Stimulated activated CD8-positive, alpha-beta memory T cell treated with anti-CD3 and anti-CD28 coated beads, Interleukin-7, amount 100 ng/mL, for 4 hours (primary cell): Measurements from ENCODE around the gene ETNK2.

Experiments used
- DNase-seq, 2 donors: peaks; one replicate each; pipeline ENCODE4 v3.0.0-alpha.2; 2020; ENCODE audit warnings: low read depth in 2 of 2

The ETNK2 gene

DNA sequence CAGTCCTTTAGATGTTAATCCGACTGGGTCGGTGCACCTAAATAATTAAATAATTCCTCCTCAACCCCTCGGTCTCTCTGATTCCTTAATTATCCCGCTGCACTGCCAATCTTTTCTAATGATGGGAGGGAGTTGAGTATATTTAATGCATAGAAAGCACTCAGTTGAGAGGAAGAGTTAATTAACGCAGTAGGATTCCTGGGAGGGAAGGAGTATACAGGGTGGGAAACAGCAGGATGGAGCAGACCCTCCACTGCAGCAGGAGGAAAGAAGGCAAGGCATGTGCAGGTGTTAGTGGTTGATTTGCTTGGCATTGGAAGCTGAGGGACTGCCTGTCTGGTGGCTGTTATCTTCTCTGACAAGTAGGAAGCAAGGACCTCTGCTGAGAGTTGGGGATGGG, 24.2 kb upstream of the ETNK2 start:
- DNase-seq = no peak

DNA sequence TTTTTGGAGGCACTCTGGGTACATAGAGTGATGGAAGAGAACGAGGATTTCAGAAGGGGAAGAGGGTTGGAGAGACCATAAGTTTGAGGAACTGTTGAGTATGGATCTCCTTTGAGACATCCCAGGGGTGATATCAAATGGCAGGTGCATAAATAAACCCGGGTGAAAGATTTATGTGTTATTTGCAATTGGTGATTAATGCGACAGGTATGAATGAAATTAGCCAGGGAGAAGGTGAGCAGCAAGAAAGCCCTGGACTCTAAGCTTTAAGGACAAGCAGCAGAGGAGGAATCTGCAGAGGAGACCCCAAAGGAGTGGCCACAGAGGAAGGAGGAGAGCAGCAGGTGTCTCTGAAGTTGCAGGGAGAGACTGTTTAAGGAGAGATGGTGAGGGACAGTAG, 23.1 kb upstream of the ETNK2 start:
- DNase-seq = no peak

DNA sequence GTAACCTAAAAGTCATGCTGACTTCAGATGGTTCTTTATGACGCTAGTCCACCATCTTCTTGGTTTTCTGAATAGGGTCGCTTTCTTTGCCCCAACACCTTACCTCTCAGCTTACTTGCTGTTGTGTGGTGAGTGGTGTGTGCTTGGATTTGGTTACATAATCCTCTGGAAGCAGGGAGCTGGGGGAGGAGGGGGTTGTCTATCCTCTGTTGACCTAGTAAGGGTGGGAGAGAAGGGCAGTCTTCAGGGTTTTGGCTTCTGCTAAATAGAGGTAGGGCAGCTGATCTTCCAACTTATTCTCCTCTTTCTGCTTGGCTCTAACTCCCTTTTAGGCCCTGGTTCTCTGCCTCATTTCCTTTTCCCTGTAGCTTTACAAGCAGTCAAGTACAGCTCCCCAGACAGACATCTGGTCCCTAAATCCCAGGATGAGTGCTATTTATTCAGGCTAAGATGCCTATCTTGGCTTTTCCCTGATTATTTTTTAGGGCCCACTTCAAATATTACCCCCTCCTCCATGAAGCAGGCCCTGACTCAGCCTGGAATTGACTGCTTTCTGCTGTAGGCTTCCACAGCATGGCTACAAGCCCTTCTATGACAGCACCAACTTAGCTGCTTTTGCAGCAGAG, 20.7 kb upstream of the ETNK2 start:
- no peak for DNase-seq

DNA sequence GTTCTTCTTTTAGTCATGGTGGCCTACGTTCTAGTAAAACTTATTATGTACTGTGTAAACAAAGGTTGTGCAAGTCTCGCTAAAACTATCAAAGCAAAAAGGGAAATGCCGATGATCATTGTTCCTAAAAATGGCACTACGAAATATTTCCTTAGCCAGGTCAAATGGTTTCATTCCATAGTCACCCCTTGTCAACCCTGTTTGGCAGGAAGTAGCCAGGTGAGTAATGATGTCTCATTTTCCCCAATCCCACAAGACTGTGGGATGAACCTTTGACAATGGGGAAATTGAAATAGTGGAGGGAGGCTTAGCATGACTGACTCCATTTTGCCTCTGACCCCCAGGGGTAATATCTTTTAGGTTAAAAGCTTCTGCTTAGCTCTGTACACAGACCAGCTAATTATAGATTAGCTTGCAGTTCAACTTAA, 19.9 kb upstream of the ETNK2 start:
- no peak for DNase-seq

DNA sequence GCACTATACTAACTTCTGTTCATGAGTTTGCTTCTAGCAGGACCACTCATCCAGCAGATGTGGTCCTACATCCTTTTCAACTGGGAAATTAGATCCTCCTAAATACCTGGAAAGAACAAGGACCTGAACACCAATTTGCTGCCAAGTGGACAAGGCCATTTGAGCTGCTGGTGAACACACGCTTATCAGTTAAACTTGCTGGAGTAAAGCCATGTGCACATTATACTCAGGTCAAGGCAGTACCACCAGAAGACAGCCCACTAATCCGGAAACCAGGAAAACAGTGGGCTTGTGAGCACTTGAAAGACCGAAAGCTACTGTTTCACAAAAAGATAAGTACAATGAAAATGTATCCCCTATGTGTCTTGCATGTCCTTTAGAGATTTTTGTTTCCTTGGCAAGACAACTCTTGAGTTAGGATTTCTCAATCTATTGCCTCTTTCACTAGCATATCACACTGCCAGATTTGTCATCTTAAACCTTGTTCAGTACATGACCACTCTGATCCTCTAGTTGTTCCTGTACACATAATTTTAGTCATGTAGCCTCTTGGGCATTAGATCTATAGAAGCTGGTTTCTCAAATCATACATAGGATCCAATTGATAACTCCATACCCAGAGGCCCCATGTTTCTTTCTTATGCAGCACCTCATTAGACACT, 18.8 kb upstream of the ETNK2 start:
- no peak for DNase-seq

DNA sequence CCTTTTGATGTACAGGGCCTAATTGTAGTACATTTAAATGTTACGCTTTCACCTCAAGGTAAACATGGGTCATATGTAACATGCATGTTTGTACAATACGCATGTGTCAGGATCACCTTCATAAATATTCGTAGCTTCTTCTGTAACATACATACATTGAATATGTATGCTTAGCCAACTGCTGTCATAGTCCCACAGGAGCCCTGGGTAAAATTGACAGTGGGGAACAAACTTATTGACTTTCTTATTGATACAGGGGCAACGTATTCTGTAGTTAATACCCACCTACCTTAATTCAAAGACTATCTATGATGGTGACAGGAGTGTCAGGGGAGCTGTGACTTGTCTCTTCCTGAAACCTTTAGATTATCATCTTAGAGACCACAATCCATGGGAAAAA, 18.0 kb upstream of the ETNK2 start:
- no peak for DNase-seq

DNA sequence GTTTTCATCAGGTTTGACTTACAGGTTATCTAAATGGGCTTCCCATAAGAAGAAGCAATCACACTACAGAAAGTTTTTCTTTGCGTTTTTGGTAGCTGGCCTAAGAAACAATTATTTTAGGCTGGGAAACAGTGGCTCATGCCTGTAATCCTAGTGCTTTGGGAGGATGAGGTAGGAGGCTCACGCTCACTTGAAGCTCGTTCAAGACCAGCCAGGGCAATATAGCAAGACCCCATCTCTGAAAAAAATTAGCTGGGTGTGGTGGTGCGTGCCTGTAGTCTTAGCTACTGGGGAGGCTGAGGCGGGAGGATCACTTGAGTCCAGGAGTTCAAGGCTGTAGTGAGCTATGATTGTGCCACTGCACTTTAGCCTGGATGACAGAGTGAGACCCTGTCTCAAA, 15.9 kb upstream of the ETNK2 start:
- no peak for DNase-seq

DNA sequence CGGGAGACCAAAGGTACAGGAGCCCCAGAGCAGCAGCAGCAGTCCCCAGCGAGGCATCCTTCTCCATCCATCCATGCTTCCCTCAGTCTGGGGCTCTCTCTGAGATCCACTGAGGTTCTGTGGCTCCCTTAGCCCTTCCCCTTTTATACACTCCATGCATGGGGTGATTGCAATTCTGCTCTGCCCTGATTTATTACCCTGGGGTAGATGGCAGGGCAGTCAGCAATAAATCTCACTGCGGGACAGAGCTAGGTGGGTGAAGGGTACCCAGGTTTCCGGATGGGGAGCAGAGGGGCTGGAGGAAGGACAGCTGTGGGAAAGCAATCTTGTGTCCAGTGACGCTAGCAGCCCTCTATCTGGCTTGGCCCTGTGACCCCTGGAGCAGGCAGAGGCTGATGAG, 14.4 kb upstream of the ETNK2 start, which contains the start of gene REN:
TSS of gene REN (minus strand) at position 119 of the 400 bp plus-strand sequence. CDS start at position 75, 44 bp downstream.
- no peak for DNase-seq

DNA sequence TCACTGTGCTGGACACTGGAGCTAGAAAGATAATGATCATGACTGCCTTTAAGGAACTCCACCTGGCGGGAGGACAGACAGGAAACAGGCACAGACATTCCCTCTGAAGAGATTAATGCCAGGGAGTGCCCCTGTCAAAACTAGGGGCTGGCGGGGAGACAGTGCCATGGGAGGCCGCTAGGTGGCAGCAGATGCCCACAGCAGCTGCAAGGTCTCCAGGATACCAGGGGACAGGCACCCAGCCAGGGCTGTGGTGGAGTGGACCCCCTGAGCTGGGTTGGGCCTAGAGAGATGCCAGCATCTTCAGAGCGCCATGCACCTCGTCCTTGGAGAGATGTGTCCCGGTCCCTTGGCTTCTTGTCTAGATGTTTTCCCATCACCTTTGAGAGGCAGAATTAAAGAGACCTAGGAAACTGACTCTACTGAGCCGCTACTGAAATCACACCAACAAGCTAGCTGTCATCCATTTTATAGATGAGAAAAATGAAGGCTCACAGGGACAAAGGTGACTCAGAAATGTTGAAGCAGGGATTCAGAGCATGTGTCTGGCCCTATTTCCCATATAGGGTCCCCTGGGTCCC, 10.7 kb upstream of the ETNK2 start:
- peak; percentile 53 to 64 for DNase-seq

DNA sequence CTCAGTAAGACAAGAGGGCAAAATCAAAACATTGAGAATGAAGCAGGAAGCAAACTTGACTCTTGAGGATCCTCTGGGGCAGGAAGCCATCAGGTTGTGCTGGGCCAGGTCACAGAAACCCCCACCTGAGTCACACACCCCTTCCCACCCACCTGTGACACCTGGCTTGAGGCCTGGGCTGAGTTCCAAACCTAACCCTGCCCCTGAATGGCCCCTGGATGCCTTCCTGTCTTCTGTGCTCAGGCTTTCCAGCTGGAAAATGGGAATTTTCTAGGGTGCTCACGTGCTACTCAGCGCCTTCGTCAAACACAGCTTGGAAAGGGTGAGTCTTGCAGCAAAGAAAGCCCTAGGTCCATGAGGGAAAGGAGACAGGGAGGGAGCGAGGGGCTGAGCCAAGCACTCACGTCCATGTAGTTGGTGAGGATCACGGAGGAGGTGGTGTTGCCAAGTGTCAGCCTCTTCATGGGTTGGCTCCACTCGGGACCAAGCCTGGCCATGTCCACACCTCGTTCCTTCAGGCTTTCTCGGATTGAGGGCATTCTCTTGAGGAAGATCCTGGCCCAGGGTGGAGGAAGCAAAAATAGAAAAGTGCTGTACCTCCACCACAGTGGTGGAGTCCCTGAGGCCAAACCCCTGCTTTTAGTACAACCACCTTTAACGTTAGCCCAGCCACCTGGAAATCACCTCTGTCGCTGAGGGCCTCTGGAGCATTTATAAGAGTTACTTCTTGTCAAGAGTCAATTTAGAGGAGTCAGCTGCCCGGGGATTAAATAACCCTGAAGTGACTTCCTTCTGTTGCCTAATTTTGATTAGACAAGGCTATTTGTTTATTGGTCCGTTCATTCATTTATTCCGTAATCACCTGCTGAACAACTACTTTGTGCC, 10.0 kb upstream of the ETNK2 start:
- no peak for DNase-seq

DNA sequence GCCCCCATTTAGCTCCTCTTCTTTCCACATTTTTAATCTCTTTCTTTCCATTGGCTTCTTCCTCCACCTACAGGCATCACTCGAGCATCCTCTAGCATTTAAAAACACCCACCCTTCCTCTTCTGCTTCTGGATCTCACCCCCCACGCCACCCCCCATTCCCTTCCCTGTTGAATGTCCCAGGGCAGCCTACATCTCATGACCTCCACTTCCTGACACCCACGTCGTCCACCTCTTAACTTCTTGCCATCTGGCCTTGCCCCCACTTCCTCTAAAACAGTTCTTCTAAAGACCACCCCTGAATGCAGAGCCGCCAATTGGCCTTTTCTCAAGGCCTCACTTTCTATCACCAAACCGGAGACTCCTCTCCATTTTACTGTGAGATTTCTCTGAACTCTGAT, 6.1 kb upstream of the ETNK2 start:
- no peak for DNase-seq

DNA sequence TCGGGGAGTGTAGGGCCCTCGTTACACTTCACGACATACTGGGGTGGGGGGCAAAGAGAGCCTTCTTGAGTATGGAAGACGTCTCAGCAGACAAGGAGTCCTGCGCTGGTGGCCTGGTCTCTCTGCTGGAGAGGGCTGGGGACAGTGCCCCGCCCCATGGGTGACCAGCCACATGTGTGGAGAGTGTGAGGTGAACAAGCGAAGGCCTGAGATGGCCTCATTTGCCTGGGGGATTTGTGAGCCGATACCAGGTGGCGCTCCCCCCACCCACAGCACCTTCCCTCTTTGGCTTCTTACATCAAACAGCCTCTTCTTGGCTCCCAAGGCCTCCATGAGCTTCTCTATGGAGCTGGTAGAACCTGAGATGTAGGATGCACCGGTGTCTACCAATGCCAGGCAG, 4.0 kb upstream of the ETNK2 start:
- DNase-seq = no peak

DNA sequence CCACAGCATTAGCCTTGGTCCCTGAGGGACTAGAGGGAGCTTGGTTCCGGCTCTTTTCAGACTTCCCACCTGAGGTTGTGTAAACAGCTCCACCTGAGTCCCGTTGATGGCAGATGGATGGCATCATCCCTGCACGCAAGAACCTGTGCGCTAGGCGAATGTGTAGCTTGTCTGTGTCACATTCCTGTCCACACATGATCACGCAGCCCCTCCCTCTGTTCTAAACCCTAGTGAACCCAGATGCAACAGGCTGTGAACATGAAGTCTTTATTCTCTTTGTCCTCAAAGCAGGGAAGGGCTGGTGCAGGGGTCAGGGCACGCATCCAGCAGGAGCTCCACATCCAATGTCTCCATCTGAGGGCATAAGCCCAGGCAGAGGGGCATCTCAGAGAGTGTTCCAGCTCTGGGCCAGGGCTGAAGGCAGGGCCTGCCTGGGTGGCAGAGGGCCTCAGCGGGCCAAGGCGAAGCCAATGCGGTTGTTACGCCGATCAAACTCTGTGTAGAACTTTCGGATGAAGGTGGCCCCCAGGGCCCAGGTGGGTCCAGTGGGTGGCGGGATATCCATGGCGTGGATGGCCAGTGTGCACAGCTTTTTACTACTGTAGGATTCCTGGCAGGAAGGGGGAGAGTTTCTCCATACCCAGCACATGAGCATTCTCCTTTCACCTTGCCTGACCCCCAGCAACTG, 2.9 kb upstream of the ETNK2 start:
- no peak for DNase-seq

DNA sequence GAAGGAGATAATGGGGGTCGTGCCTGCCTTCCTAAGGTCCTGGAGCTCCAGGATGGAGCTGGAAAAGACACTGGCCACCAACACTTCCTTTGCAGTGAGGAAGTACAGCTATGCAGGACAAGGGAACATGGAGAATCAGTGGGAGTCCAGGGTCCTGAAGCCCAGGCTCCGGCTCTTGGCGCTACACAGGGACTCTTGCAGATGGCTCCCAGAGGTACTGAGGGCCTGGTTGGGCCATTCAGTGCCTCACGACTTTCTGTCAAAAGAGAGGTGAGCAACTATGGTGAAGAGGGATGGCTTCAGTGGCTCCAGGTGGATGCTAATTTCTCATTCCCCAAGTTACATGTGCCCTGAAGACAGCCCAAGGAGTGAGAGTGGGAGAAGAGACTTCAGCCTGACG, 1.8 kb upstream of the ETNK2 start:
- no peak for DNase-seq

DNA sequence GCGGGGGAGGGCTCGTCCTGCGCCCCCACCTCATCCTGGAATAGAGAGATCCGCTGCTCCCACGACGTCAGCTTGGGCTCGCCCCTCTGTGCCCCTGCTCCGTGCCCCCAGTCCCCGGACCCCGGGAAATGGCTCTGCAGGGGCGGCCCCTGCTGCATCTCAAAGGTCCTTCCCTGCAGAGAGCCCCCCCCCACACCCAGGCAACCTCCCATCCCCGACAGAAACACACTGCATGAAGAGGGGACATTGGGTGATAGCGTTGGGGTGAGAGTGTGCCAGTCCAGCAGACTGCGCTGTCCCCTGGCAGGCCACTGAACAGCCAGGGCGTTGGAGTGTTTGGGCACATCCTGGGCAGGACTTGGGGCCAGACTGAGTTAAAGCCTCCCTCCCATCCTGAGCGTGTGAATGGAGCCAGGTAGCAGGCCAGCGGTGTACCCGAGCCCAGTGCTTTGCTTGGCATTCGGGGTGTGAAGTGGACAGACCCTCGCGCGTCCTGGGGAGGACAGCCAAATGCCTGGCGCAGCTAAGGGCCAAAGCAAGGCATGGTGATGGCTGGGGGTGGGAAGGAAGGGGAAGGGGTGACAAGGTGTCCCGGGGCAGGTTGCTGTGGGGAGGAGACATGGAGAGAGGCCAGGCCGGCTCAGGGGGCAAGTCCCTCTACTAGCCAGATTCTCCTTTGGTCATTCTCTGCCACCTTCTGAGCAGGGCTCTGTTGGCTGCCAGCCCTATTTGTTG, 633 bp upstream of the ETNK2 start:
- DNase-seq = no peak

DNA sequence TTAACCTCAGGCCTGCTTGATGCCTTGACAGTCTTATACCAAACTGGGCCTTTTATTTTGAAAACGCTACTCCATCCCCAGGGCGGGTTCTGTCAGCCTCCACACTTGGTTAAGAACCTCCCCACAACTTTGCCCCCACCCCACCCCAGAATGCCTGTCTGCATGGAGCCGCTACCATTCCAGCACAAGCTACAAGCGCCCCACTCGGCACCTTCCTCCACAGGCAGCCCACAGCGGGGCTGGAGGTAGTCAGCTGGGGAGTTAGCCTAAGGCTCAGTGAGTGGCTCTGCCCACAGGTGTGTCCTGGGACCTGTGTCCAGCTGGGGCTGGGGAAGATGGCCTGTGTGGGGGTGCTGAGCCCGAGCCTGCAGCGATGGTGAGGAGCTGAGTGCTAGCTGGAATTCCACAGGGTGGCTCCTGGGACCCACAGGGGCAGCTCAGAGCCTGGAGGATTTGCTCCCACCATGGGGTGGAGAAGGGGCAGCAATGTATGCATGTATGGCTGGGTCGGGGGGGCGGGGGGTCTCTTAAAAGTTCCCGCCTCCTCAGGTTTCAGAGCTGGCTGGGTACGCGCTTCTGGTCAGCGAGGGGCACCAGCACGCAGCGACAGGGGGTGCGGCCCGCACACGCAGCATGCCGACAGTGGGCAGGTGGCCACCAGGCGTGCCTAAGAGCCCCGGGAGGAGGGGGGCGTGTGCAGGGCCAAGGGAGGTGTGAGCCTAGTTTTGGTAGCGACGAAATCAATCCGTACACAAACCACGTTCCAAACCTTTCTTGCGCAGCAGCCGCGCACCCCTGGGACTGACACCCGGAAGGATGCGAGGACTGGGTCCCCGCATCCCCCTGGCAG, 917 bp downstream of the ETNK2 start:
- no peak for DNase-seq

DNA sequence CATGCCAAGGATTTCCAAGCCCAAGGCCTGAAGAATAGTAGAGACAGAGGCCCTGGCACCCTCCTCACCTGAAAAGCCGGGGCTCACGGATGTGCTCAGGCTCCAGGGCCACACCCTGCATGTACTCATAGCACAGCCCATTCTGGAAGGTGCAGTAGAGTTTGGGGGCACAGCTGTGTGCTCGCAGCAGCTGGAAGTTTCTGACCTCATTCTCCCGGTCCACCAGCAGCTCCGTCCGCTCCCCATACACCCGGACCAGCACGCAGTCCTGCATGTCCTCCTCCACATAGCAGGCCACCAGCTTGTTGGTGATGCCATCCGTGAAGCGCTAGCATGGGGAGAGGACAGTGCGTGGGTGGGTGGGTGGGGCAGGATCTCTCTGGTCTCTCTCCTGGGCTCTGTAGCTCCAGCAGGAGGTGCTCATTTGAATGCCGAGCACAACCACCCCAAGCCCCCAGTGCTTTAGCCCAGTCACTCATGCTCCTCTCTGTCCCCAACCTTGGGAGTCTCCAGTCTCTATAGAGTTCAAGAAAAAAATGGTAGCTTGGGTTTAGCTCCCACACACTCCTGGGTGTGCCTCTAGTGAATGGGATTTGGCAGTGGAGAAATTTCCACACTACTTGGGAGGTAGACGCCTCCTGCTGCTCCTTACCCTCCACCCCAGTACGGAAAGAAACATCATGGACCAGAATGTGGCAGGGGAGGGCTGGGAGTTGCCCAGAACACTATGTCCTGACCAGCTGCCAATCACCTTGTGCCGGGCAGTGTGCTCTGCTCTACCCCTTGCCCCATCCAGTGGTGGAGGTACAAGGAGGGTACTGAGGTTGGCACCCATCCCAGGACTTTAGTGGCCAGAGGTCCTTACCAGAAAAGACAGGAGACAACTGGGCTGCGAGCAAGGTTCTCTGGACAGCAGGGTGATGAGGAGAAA, 1.9 kb downstream of the ETNK2 start:
- DNase-seq = no peak

DNA sequence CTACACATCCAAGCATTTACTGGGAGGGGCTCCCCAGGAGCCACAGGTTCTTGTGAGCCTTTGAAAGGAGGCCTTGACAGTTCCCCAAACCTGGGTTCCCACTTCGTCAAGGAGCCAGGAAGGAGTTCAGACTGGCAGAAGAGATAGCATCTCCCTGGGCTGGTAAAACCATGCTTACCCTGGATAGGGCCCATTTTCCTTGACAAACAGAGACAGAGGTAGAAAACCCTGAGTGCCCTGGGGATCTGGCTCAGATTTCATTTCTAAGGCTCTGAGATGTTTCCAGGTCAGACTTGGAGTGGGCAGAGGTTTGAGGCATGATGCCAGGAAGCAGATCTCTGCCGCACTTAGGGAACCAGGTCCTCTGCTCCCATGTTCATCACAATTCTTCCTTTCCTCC, 2.7 kb downstream of the ETNK2 start:
- DNase-seq = no peak
